Thyroid gland (tissue), 4 donors: ENCODE measurements around the gene DOCK8. TPM values are rescaled to one million over a fixed set of nuclear protein-coding genes. Genes with fewer than 3 reads are reported as not detected.

ENCODE experiments used
- DNase-seq, 2 donors: peaks; one replicate each; pipeline ENCODE4 v3.0.0-alpha.2; 2019
- H3K27ac ChIP-seq, 3 donors: fragments of 200-600 bp; sonication (generic); 1 replicate in 2 of 3; 2 replicates in 1 of 3; pipeline ENCODE4 v1.5.1; 2016 to 2019; ENCODE audit warnings: mild to moderate bottlenecking in 1 of 3, moderate library complexity in 1 of 3
- H3K27me3 ChIP-seq: fragments of 200-600 bp; sonication (generic); one replicate; pipeline ENCODE4 v1.5.1; 2019
- H3K36me3 ChIP-seq, 2 donors: fragments of 200-600 bp; sonication (generic); one replicate each; pipeline ENCODE4 v1.5.1; 2016 to 2019
- H3K4me1 ChIP-seq, 2 donors: fragments of 200-600 bp; sonication (generic); one replicate each; pipeline ENCODE4 v1.5.1; 2017 to 2019
- H3K4me3 ChIP-seq, 3 donors: fragments of 200-600 bp; sonication (generic); replicated peaks in 1 of 3; 1 replicate in 2 of 3; 2 replicates in 1 of 3; pipeline ENCODE4 v1.5.1; 2016; ENCODE audit warnings: mild to moderate bottlenecking in 1 of 3
- H3K9me3 ChIP-seq: fragments of 200-600 bp; sonication (generic); one replicate; pipeline ENCODE4 v1.5.1; 2017
- POLR2A ChIP-seq, 2 donors: fragments of 450-650 bp; IDR thresholded peaks; one replicate each; pipeline ENCODE4 v1.6.1; 2017; ENCODE audit warnings: antibody characterized with exemption in 2 of 2, mild to moderate bottlenecking in 2 of 2, moderate library complexity in 1 of 2
- WGBS, 2 donors: methylation state at CpG; one replicate each; pipeline ENCODE4 v1.1.5; 2017; 5-methylcytosine and 5-hydroxymethylcytosine counted together
- intact Hi-C: fragments of 100-400 bp; cut with DNase I; formaldehyde crosslinking; loops from one replicate; pipeline ENCODE4 v1.15.1; 2023
- total RNA-seq, 4 donors: library from RNA; depleted of rRNA; stranded (reverse); fragments of >200 nt; gene quantifications; one replicate each; pipeline ENCODE4 v1.2.3, GENCODE V29; 2016
- TF ChIP-seq, protein P1 (sequence below), 6 experiments: fragments of 200-600 bp in 3 of 6; fragments of 450-650 bp in 3 of 6; sonication (generic) in 3 of 6; IDR thresholded peaks; one replicate each; pipeline ENCODE4 v1.5.1; 2016 to 2019; ENCODE audit warnings: antibody characterized with exemption in 6 of 6, mild to moderate bottlenecking in 2 of 6, inconsistent platforms in 1 of 6, moderate library complexity in 1 of 6

DOCK8 gene
- total RNA-seq, 4 donors from 2014 or later = 10.1 to 19.5 (median 16.0) TPM

DNA sequence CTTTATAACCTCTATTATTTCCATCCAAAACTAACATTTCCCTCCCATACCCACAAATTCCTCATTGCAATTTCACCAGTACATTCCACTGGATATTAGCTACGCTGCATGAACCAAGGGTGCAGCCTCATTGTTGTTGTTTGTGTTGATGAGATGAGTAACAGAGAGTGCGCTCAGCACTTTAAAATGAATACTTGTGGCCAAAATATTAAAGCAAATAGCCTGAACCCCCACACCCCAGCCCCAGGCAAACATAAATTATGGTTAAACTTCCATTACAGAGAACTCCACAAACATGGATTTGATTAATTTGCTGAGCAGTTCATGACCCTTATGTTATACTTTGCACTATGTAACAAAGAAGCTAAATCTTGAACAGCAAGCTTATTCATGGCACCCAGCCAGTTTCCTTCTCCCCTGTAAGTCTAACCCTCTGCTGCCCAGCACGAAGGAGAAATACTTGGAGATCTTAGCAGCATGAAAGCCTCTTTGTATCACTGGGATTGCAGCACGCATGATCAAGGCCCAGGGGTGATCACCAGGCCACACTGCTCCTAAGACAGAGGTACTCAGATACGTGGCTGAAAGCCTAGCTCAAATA lies 205.0 kb downstream of the DOCK8 start:
- intact Hi-C loops = no loop called here
- Histone ChIP-seq H3K9me3 (no peaks in the 10 kb centered on the region), H3K27ac (no peak overlapping the region), H3K36me3 (no peaks in the 10 kb centered on the region), H3K4me3 (no peak overlapping the region), H3K27me3 (no peaks in the 10 kb centered on the region), H3K4me1 (peaks cover 6 to 8% of the 10 kb centered on the region in 2 donors)
- TF ChIP-seq, protein P1, sequence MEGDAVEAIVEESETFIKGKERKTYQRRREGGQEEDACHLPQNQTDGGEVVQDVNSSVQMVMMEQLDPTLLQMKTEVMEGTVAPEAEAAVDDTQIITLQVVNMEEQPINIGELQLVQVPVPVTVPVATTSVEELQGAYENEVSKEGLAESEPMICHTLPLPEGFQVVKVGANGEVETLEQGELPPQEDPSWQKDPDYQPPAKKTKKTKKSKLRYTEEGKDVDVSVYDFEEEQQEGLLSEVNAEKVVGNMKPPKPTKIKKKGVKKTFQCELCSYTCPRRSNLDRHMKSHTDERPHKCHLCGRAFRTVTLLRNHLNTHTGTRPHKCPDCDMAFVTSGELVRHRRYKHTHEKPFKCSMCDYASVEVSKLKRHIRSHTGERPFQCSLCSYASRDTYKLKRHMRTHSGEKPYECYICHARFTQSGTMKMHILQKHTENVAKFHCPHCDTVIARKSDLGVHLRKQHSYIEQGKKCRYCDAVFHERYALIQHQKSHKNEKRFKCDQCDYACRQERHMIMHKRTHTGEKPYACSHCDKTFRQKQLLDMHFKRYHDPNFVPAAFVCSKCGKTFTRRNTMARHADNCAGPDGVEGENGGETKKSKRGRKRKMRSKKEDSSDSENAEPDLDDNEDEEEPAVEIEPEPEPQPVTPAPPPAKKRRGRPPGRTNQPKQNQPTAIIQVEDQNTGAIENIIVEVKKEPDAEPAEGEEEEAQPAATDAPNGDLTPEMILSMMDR (IDR thresholded peaks at IDR 0.05) = no peak
- no peak for TF ChIP-seq POLR2A (IDR thresholded peaks at IDR 0.05)
- DNase-seq = no peak
- WGBS, 2 donors = 86 to 88% methylated on average over 5 of the region's 5 CpGs

GRCh38 chr9:421896-422295 lies 207.2 kb downstream of the DOCK8 start:
- TF ChIP-seq, protein P1 (IDR thresholded peaks at IDR 0.05) = no peak
- no peak for TF ChIP-seq POLR2A (IDR thresholded peaks at IDR 0.05)
- 83 to 89% methylated on average over 6 of the region's 6 CpGs for WGBS, 2 donors
- Histone ChIP-seq H3K4me3 (no peak overlapping the region), H3K27ac (no peak overlapping the region), H3K9me3 (no peaks in the 10 kb centered on the region), H3K27me3 (no peaks in the 10 kb centered on the region), H3K36me3 (no peaks in the 10 kb centered on the region), H3K4me1 (peaks cover 0 to 5% of the 10 kb centered on the region in 2 donors)
- DNase-seq = no peak
- intact Hi-C loops = no loop called here

DNA sequence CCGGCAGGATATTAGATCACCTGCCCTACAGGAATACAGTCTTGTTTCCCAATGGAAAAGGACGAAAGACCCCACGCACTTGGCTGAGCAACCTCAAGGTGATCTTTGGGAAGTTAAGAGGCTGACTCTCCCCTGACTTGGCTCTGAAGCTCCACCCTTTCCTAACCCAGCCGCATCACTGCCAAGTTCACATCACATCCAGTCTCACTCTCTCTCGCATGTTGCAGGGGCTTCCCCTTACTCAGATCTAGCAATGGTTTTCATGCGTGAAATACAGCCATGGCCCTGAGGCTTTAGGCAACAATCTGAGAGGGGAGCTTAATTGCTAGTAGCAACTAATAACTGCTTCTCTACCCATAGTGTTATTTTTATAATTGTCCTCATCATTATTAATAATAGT lies 211.6 kb downstream of the DOCK8 start:
- intact Hi-C loops = no loop called here
- H3K27me3 ChIP-seq = no peaks in the 10 kb centered on the region
- 89 to 91% methylated on average over 6 of the region's 6 CpGs for WGBS, 2 donors
- peaks cover 0 to 7% of the 10 kb centered on the region in 2 donors for H3K4me1 ChIP-seq
- no peaks in the 10 kb centered on the region for H3K36me3 ChIP-seq
- no peak overlapping the region for H3K27ac ChIP-seq
- H3K4me3 ChIP-seq = no peak overlapping the region
- H3K9me3 ChIP-seq = no peaks in the 10 kb centered on the region
- TF ChIP-seq, protein P1 (IDR thresholded peaks at IDR 0.05) = no peak
- no peak for TF ChIP-seq POLR2A (IDR thresholded peaks at IDR 0.05)
- no peak for DNase-seq

GRCh38 chr9:426976-427375 lies 212.3 kb downstream of the DOCK8 start:
- H3K36me3 ChIP-seq = no peaks in the 10 kb centered on the region
- intact Hi-C loops = no loop called here
- peaks cover 0 to 7% of the 10 kb centered on the region in 2 donors for H3K4me1 ChIP-seq
- WGBS, 2 donors = 57 to 73% methylated on average over 1 of the region's 1 CpG
- no peaks in the 10 kb centered on the region for H3K27me3 ChIP-seq
- TF ChIP-seq POLR2A (IDR thresholded peaks at IDR 0.05) = no peak
- TF ChIP-seq, protein P1 (IDR thresholded peaks at IDR 0.05) = no peak
- no peak for DNase-seq
- no peak overlapping the region for H3K27ac ChIP-seq
- no peak overlapping the region for H3K4me3 ChIP-seq
- H3K9me3 ChIP-seq = no peaks in the 10 kb centered on the region

GRCh38 chr9:431701-432100 lies 217.0 kb downstream of the DOCK8 start:
- Histone ChIP-seq H3K4me3 (no peak overlapping the region), H3K4me1 (peaks cover 0 to 5% of the 10 kb centered on the region in 2 donors), H3K36me3 (peaks cover 0 to 4% of the 10 kb centered on the region in 2 donors), H3K9me3 (no peaks in the 10 kb centered on the region), H3K27ac (no peak overlapping the region), H3K27me3 (no peaks in the 10 kb centered on the region)
- intact Hi-C loops = no loop called here
- TF ChIP-seq, protein P1 (IDR thresholded peaks at IDR 0.05) = no peak
- TF ChIP-seq POLR2A (IDR thresholded peaks at IDR 0.05) = no peak
- no peak for DNase-seq
- 60 to 74% methylated on average over 1 of the region's 1 CpG for WGBS, 2 donors
